Skin epidermis (tissue), 12 donors: ENCODE measurements around the gene LY6G6D.

Experiments used
- H3K27ac ChIP-seq, 21 experiments: fragments of 200-600 bp; sonication (generic) in 11 of 21; one replicate each; pipeline ENCODE4 v1.5.0; 2020; ENCODE audit warnings: mild to moderate bottlenecking in 3 of 21, inconsistent platforms in 2 of 21, moderate library complexity in 2 of 21
- H3K4me3 ChIP-seq, 7 experiments: fragments of 200-600 bp; sonication (generic) in 2 of 7; one replicate each; pipeline ENCODE4 v1.5.0; 2020; ENCODE audit warnings: inconsistent platforms in 2 of 7, mild to moderate bottlenecking in 2 of 7, moderate library complexity in 1 of 7

LY6G6D gene

GRCh38 chr6:31749301-31750036, 34.3 kb downstream of the LY6G6D start:
- Histone ChIP-seq H3K4me3 (no peak overlapping the region), H3K27ac (no peak overlapping the region)

GRCh38 chr6:31750411-31751022, 35.4 kb downstream of the LY6G6D start:
- Histone ChIP-seq H3K27ac (no peak overlapping the region), H3K4me3 (no peak overlapping the region)

GRCh38 chr6:31752739-31753319, 37.7 kb downstream of the LY6G6D start:
- no peak overlapping the region for H3K4me3 ChIP-seq
- H3K27ac ChIP-seq = no peak overlapping the region

GRCh38 chr6:31758281-31758680, 43.1 kb downstream of the LY6G6D start:
- H3K4me3 ChIP-seq = no peak overlapping the region
- H3K27ac ChIP-seq = no peak overlapping the region

- Histone ChIP-seq H3K27ac (no peak overlapping the region), H3K4me3 (no peak overlapping the region)
These were observed 45.6 kb downstream of the LY6G6D start for GRCh38 chr6:31760790-31761189.

GRCh38 chr6:31761343-31761742, 46.2 kb downstream of the LY6G6D start:
- no peak overlapping the region for H3K4me3 ChIP-seq
- H3K27ac ChIP-seq = no peak overlapping the region

- H3K27ac ChIP-seq = peak within 1 kb of the TSS in 6 of 21 experiments; percentile 17 to 43 (median 30)
- H3K4me3 ChIP-seq = no peak within 1 kb of the TSS
These were observed 47.2 kb downstream of the LY6G6D start, which contains the start of gene SAPCD1 for GRCh38 chr6:31762356-31762755. SAPCD1 (plus strand) TSS chr6:31762656; CDS start chr6:31763055, 399 bp downstream.

GRCh38 chr6:31762878-31763618, 47.9 kb downstream of the LY6G6D start:
- H3K4me3 ChIP-seq = no peak overlapping the region
- peak overlapping the region in 6 of 21 experiments; percentile 17 to 43 (median 30) for H3K27ac ChIP-seq

- Histone ChIP-seq H3K27ac (peak overlapping the region in 5 of 21 experiments; percentile 17 to 43 (median 29)), H3K4me3 (no peak overlapping the region)
These were observed 48.4 kb downstream of the LY6G6D start for GRCh38 chr6:31763619-31763940.

GRCh38 chr6:31764198-31764597, 49.0 kb downstream of the LY6G6D start:
- Histone ChIP-seq H3K4me3 (no peak overlapping the region), H3K27ac (peak overlapping the region in 1 of 21 experiments; percentile 40)

GRCh38 chr6:31765559-31765909, 50.4 kb downstream of the LY6G6D start:
- Histone ChIP-seq H3K4me3 (no peak overlapping the region), H3K27ac (no peak overlapping the region)

GRCh38 chr6:31765910-31766794, 51.0 kb downstream of the LY6G6D start:
- Histone ChIP-seq H3K27ac (no peak overlapping the region), H3K4me3 (no peak overlapping the region)

GRCh38 chr6:31767096-31767645, 52.0 kb downstream of the LY6G6D start:
- H3K4me3 ChIP-seq = no peak overlapping the region

More at GRCh38 chr6:31767096-31767645, 52.0 kb downstream of the LY6G6D start:
- H3K27ac ChIP-seq = no peak overlapping the region
